Measurements from ENCODE around the gene ABR. TPM values are rescaled to one million over a fixed set of nuclear protein-coding genes. Genes with fewer than 3 reads are reported as not detected.

ABR gene
- total and polyA plus RNA-seq, 2 of the 8 experiments (the other 6 are each of a cell fraction or from before 2014, with no cell fraction given), result 44.8 to 47.2 TPM

- no peak overlapping the region for H2BK12ac ChIP-seq (ENCODE audit: low read depth, low read length)
- H3K4me3 ChIP-seq (ENCODE audit: extremely low read depth in 1 of 4, insufficient read depth in 2 of 4, low read depth in 3 of 4, low read length in 4 of 4), result no peak overlapping the region
- no peak overlapping the region for H2BK15ac ChIP-seq (ENCODE audit: low read length)
- H3K18ac ChIP-seq (ENCODE audit: extremely low read depth, low read length), result no peak overlapping the region
- H2BK5ac ChIP-seq (ENCODE audit: low read depth, low read length), result no peak overlapping the region
- no peak overlapping the region for H3K56ac ChIP-seq (replicated peaks; ENCODE audit: insufficient read length, low read depth, low read length)
- H4K8ac ChIP-seq (ENCODE audit: extremely low read depth, insufficient read depth, low read length), result no peak overlapping the region
- H3K14ac ChIP-seq (ENCODE audit: insufficient read length), result no peak overlapping the region
- H4K91ac ChIP-seq (replicated peaks; ENCODE audit: insufficient read length, low read length), result no peak overlapping the region
- H3K9ac ChIP-seq (replicated peaks in 1 of 4; ENCODE audit: extremely low read depth in 1 of 4, low read depth in 3 of 4, low read length in 3 of 4), result no peak overlapping the region
- DNase-seq (ENCODE audit: low read depth in 1 of 2, low spot score in 2 of 2) (no peak), FAIRE-seq (no peak)
- peaks cover 0 to 2% (median 1%) of the 10 kb centered on the region in 4 experiments; a peak in 2 of 7 replicates for H3K27me3 ChIP-seq (replicated peaks in 1 of 4; ENCODE audit: control insufficient read depth in 3 of 4, extremely low read depth in 1 of 4, insufficient read depth in 3 of 4, low read length in 3 of 4)
- no peaks in the 10 kb centered on the region for H3K79me1 ChIP-seq (ENCODE audit: low read depth, low read length)
- 92% methylated on average over 19 of the region's 19 CpGs; no CpG with 5 or more reads in 1 of the 2 experiments for WGBS, 2 experiments (ENCODE audit: extremely low coverage in 1 of 2, insufficient coverage in 1 of 2, insufficient read length in 1 of 2, insufficient replicate concordance in 2 of 2, low coverage in 1 of 2, low lambda C conversion rate in 2 of 2, missing lambda C conversion rate in 1 of 2)
- no peaks in the 10 kb centered on the region for H4K20me1 ChIP-seq (replicated peaks in 1 of 2; ENCODE audit: control insufficient read depth in 1 of 2, insufficient read depth in 2 of 2, low read length in 2 of 2)
- H2BK120ac ChIP-seq (replicated peaks; ENCODE audit: low read depth, low read length), result no peak overlapping the region
- no peaks in the 10 kb centered on the region for H3K9me3 ChIP-seq (ENCODE audit: insufficient read depth in 2 of 2, low read depth in 1 of 2, low read length in 1 of 2)
- H3K4ac ChIP-seq (replicated peaks; ENCODE audit: insufficient read length, low read depth, low read length), result no peak overlapping the region
- H3K4me1 ChIP-seq (replicated peaks in 1 of 4; ENCODE audit: control insufficient read depth in 3 of 4, insufficient read depth in 4 of 4, low read length in 3 of 4), result peaks cover 0 to 15% (median 8%) of the 10 kb centered on the region in 4 experiments; a peak in 6 of 7 replicates
- H3K23ac ChIP-seq (ENCODE audit: insufficient read length), result no peak overlapping the region
- H2AFZ ChIP-seq (ENCODE audit: low read length), result no peak overlapping the region
- H3K23me2 ChIP-seq (ENCODE audit: low read depth, low read length), result no peaks in the 10 kb centered on the region
- H4K5ac ChIP-seq (ENCODE audit: insufficient read length, low read depth, low read length), result no peak overlapping the region
- no peak overlapping the region for H3K4me2 ChIP-seq (ENCODE audit: insufficient read depth in 1 of 2, low read depth in 2 of 2, low read length in 2 of 2)
- H3K79me2 ChIP-seq (ENCODE audit: control insufficient read depth in 1 of 2, insufficient read depth in 2 of 2, low read length in 2 of 2), result no peaks in the 10 kb centered on the region
- ChIA-PET CTCF (ENCODE audit: partially characterized antibody) (interaction anchor here (0.6 to 2.3 kb wide), 5 partner anchors 10 to 156 kb away, joined by 3 to 15 read pairs (median 3); no protein-coding TSS in a partner anchor), POLR2A (ENCODE audit: partially characterized antibody) (interaction anchor here (0.9 kb wide), 1 partner anchor 76 kb away, joined by 3 read pairs; no protein-coding TSS in a partner anchor)
- TF ChIP-seq CBX8 (IDR thresholded peaks at IDR 0.05; ENCODE audit: borderline replicate concordance, low read depth, low read length) (no peak), CHD1 (IDR thresholded peaks at IDR 0.05; ENCODE audit: low read depth, low read length) (no peak), CHD2 (IDR thresholded peaks at IDR 0.05; ENCODE audit: low read length) (no peak), SP4 (IDR thresholded peaks at IDR 0.05; ENCODE audit: low read length) (no peak), JUND (IDR thresholded peaks at IDR 0.05; ENCODE audit: low read length) (no peak), RAD21 (IDR thresholded peaks at IDR 0.05 in 1 of 2, conservative IDR thresholded peaks at IDR 0.05 in 1 of 2; ENCODE audit: low read depth in 2 of 2, low read length in 2 of 2) (no peak), TBP (IDR thresholded peaks at IDR 0.05; ENCODE audit: low read depth, low read length) (no peak), JUN (IDR thresholded peaks at IDR 0.05; ENCODE audit: low read depth, low read length) (no peak), SIRT6 (IDR thresholded peaks at IDR 0.05; ENCODE audit: low read length) (no peak), USF2 (IDR thresholded peaks at IDR 0.05; ENCODE audit: low read length) (no peak), EP300 (IDR thresholded peaks at IDR 0.05; ENCODE audit: borderline replicate concordance in 1 of 2, low read depth in 2 of 2, low read length in 2 of 2) (no peak)
- no peak overlapping the region for H3K27ac ChIP-seq (ENCODE audit: low read depth, low read length)
- no peak overlapping the region for H2BK20ac ChIP-seq (ENCODE audit: low read length)
- no peak overlapping the region for H2AK5ac ChIP-seq (ENCODE audit: low read depth, low read length)
- no peaks in the 10 kb centered on the region for H3K36me3 ChIP-seq (ENCODE audit: control insufficient read depth in 2 of 4, insufficient read depth in 4 of 4, low read length in 3 of 4)
Observed at GRCh38 chr17:1083451-1084187, 96.2 kb downstream of the ABR start.
